PC-9 (cell line): ENCODE measurements around the gene PALM3. TPM values are rescaled to one million over a fixed set of nuclear protein-coding genes. Genes with fewer than 3 reads are reported as not detected.

Source experiments
- BruUV-seq: library from RNA; stranded (reverse); fragments of 400-500 nt; replicated peaks from 2 replicates; lab custom pipeline; 2021; lab: Mats Ljungman, UMichigan
- CTCF ChIA-PET: fragments of 300-600 bp; sonication (Branson Sonifier 250); formaldehyde crosslinking; loops from one replicate; lab custom pipeline; 2022; ENCODE audit warnings: antibody characterized with exemption; lab: Charles Lee
- POLR2A ChIA-PET: fragments of 300-600 bp; sonication (Branson Sonifier 250); formaldehyde crosslinking; loops from one replicate; lab custom pipeline; 2022; ENCODE audit warnings: antibody characterized with exemption; ENCODE audit not compliant: unreplicated experiment; lab: Charles Lee
- DNase-seq, 2 experiments: peaks; one replicate each; pipeline versions ENCODE4 v3.0.0 to v3.0.0-alpha.2; 2015 to 2022; ENCODE audit warnings: mixed read lengths in 1 of 2
- H2AFZ ChIP-seq: fragments of 200-600 bp; sonication (generic); 2 replicates; pipeline ENCODE4 v1.8.1; 2017; ENCODE audit warnings: antibody characterized with exemption
- H3F3A ChIP-seq: fragments of 200-600 bp; sonication (generic); 2 replicates; pipeline ENCODE4 v1.8.1; 2017; ENCODE audit warnings: antibody characterized with exemption, mild to moderate bottlenecking, low read depth; ENCODE audit not compliant: insufficient read depth
- H3K27ac ChIP-seq: fragments of 200-600 bp; sonication (generic); 2 replicates; pipeline ENCODE4 v1.6.1; 2016; ENCODE audit warnings: mixed run types
- H3K27me3 ChIP-seq: fragments of 200-600 bp; sonication (generic); 2 replicates; pipeline ENCODE4 v1.6.1; 2016; ENCODE audit warnings: low read depth, mixed run types; ENCODE audit not compliant: insufficient read depth
- H3K36me3 ChIP-seq: fragments of 200-600 bp; sonication (generic); 2 replicates; pipeline ENCODE4 v1.6.1; 2016; ENCODE audit warnings: low read depth, mixed run types
- H3K4me1 ChIP-seq: fragments of 200-600 bp; sonication (generic); replicated peaks from 2 replicates; pipeline ENCODE4 v1.6.1; 2016; ENCODE audit warnings: mixed run types; ENCODE audit not compliant: insufficient read depth
- H3K4me2 ChIP-seq: fragments of 200-600 bp; sonication (generic); 2 replicates; pipeline ENCODE4 v1.6.1; 2017; ENCODE audit warnings: mixed run types
- H3K4me3 ChIP-seq: fragments of 200-600 bp; sonication (generic); 2 replicates; pipeline ENCODE4 v1.6.1; 2016; ENCODE audit warnings: mixed run types
- H3K79me2 ChIP-seq: fragments of 200-600 bp; sonication (generic); 2 replicates; pipeline ENCODE4 v1.6.1; 2017; ENCODE audit warnings: low read depth, mixed run types
- H3K9me2 ChIP-seq: fragments of 200-600 bp; sonication (generic); 2 replicates; pipeline ENCODE4 v1.8.1; 2017; ENCODE audit warnings: mild to moderate bottlenecking; ENCODE audit not compliant: insufficient read depth
- H3K9me3 ChIP-seq: fragments of 200-600 bp; sonication (generic); 2 replicates; pipeline ENCODE4 v1.8.1; 2016; ENCODE audit warnings: low read depth; ENCODE audit not compliant: insufficient read depth
- H4K20me1 ChIP-seq: fragments of 200-600 bp; sonication (generic); 2 replicates; pipeline ENCODE4 v1.8.1; 2017; ENCODE audit not compliant: insufficient read depth
- EZH2 ChIP-seq: fragments of 200-600 bp; sonication (generic); IDR thresholded peaks from 2 replicates; pipeline ENCODE4 v1.8.0; 2017; ENCODE audit warnings: antibody characterized with exemption, low read depth
- intact Hi-C: fragments of 100-400 bp; cut with micrococcal nuclease; formaldehyde crosslinking; loops from one replicate; pipeline ENCODE4 v1.10.0; 2022; ENCODE audit not compliant: unreplicated experiment
- total RNA-seq: library from RNA; stranded (reverse); gene quantifications from 2 replicates; pipeline ENCODE4 v1.2.3, GENCODE V29; 2021
- TF ChIP-seq, protein P1 (sequence below): fragments of 200-600 bp; sonication (generic); conservative IDR thresholded peaks from 2 replicates; pipeline ENCODE4 v1.6.1; 2017; ENCODE audit warnings: mixed run types, antibody characterized with exemption, mild to moderate bottlenecking, moderate library complexity

PALM3 gene
- total RNA-seq, 1 experiment from 2014 or later, result 28.8 TPM

DNA sequence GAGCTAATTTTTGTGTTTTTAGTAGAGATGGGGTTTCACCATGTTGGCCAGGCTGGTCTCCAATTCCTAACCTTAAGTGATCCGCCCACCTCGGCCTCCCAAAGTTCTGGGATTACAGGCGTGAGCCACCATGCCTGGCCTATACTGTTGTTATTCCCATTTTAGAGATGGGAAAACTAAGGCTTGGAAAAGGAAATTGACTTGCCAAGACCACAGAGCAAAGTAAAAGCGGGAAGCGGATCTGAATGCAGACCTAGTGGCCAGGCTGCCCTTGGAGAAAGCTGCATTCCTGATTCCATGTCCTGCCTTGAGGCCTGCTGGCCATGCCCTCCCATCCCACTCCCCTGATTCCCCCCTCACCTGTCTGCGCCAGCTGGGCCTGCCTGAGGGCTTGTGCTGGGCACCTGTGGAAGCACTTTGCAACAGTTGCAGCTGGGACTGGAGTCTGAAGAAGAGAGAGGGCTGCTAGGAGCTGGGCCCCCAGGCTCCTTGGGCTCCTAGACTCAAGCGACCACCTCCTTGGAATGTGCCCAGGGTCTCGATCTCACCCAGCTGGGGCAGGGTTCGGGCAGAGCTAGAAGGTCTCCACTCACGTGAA, 5.7 kb downstream of the PALM3 start:
- Histone ChIP-seq H3K27ac (no peak overlapping the region), H3K9me3 (no peaks in the 10 kb centered on the region), H3K79me2 (no peaks in the 10 kb centered on the region), H3K9me2 (no peaks in the 10 kb centered on the region), H3K4me3 (no peak overlapping the region), H3F3A (peaks cover 12% of the 10 kb centered on the region; the same call in 1 of the 2 replicates), H3K27me3 (no peaks in the 10 kb centered on the region), H3K4me2 (no peak overlapping the region), H3K36me3 (no peaks in the 10 kb centered on the region), H3K4me1 (peaks cover 3% of the 10 kb centered on the region), H4K20me1 (no peaks in the 10 kb centered on the region), H2AFZ (no peak overlapping the region)
- no peak for TF ChIP-seq EZH2
- TF ChIP-seq, protein P1, sequence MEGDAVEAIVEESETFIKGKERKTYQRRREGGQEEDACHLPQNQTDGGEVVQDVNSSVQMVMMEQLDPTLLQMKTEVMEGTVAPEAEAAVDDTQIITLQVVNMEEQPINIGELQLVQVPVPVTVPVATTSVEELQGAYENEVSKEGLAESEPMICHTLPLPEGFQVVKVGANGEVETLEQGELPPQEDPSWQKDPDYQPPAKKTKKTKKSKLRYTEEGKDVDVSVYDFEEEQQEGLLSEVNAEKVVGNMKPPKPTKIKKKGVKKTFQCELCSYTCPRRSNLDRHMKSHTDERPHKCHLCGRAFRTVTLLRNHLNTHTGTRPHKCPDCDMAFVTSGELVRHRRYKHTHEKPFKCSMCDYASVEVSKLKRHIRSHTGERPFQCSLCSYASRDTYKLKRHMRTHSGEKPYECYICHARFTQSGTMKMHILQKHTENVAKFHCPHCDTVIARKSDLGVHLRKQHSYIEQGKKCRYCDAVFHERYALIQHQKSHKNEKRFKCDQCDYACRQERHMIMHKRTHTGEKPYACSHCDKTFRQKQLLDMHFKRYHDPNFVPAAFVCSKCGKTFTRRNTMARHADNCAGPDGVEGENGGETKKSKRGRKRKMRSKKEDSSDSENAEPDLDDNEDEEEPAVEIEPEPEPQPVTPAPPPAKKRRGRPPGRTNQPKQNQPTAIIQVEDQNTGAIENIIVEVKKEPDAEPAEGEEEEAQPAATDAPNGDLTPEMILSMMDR, result no peak
- CTCF ChIA-PET, result no interaction called here
- POLR2A ChIA-PET, result no interaction called here
- no peak for DNase-seq
- intact Hi-C loops, result no loop called here
- no TSS peak for BruUV-seq

DNA sequence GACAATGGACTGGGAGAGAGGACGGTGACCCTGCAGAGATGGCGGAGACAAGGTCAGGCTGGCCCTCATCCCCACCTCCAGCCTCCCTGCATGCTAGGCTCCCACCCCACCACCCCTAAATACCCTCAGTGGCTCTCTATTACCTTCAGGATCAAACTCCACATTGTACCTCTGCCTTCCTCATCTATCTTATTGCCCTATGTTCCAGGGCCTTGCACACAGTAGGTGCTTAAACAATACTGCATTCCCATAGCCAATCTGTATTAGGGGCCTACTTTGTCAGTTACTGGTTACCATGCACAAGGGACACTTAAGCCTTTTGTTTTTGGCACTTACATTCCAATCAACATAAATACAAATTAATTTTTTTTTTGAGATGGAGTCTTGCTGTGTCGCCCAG, 6.5 kb downstream of the PALM3 start:
- no peak for DNase-seq
- ChIA-PET CTCF (no interaction called here), POLR2A (no interaction called here)
- Histone ChIP-seq H3K4me3 (no peak overlapping the region), H2AFZ (no peak overlapping the region), H3K27me3 (no peaks in the 10 kb centered on the region), H3K9me3 (no peaks in the 10 kb centered on the region), H3K4me2 (no peak overlapping the region), H3F3A (peaks cover 7% of the 10 kb centered on the region; the same call in 1 of the 2 replicates), H4K20me1 (no peaks in the 10 kb centered on the region), H3K27ac (no peak overlapping the region), H3K36me3 (no peaks in the 10 kb centered on the region), H3K79me2 (no peaks in the 10 kb centered on the region), H3K9me2 (no peaks in the 10 kb centered on the region), H3K4me1 (no peaks in the 10 kb centered on the region)
- no TSS peak for BruUV-seq
- intact Hi-C loops, result no loop called here
- no peak for TF ChIP-seq EZH2
- TF ChIP-seq, protein P1, result no peak

DNA sequence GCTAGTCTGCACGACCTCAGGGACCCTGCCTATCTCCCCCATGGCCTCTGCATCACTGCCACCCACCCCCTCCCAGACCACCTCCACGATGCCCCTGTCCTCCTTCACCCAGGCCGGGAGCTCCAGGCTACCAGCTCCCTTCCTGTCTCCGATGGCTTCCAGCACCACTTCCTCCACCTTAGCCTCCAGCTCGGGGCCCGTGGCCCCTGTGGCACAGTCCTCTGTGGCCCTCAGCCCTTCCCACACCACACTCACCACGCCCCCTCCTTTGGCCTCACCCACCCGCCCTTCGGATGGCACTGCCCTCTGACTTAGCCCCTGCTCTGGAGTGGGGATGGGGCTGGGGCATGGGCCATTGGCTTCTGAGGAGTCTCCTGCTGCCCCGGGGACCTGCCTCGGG, 7.2 kb downstream of the PALM3 start:
- H3K4me2 ChIP-seq, result no peak overlapping the region
- BruUV-seq, result no TSS peak
- POLR2A ChIA-PET, result no interaction called here

More for the DNA sequence above, 7.2 kb downstream of the PALM3 start:
- Histone ChIP-seq H3K36me3 (no peaks in the 10 kb centered on the region), H3K27me3 (no peaks in the 10 kb centered on the region), H3F3A (peaks cover 2% of the 10 kb centered on the region; the same call in 1 of the 2 replicates), H2AFZ (no peak overlapping the region), H3K4me3 (no peak overlapping the region), H4K20me1 (no peaks in the 10 kb centered on the region), H3K27ac (no peak overlapping the region), H3K9me2 (no peaks in the 10 kb centered on the region), H3K4me1 (no peaks in the 10 kb centered on the region), H3K79me2 (no peaks in the 10 kb centered on the region), H3K9me3 (no peaks in the 10 kb centered on the region)
- intact Hi-C loops, result no loop called here
- TF ChIP-seq, protein P1, result no peak
- no peak for TF ChIP-seq EZH2
- no peak for DNase-seq
- CTCF ChIA-PET, result no interaction called here
